Central memory CD4-positive, alpha-beta T cell (primary cell): Measurements from ENCODE around the gene ZNF93.
"Not testable (repeated sequence)": the region's sequence is repeated elsewhere in the genome, so short reads cannot be mapped to it uniquely, and the experiment has no call there.

ENCODE experiments used
- DNase-seq: peaks from one replicate; pipeline ENCODE4 v3.0.0; 2022

Gene ZNF93

DNA sequence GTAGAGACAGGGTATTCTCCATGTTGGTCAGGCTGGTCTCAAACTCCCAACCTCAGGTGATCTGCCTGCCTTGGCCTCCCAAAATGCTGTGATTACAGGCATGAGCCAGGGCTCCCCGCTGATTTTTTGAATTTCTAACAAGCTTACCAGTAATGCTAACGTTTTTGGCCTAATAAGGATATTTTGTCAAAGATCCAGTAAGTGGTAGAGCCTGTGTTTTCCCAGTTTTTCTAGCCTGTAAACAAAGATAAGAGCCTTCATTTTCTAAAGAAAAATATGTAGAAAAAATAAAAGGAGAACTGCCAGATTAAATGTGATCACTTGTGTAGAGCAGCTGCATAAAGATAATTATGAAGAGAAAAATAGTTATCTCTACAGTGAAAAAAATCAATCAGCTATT lies 37.7 kb downstream of the ZNF93 start:
- no peak for DNase-seq

- DNase-seq: no peak
Observed at GRCh38 chr19:19943848-19944582, 43.3 kb downstream of the ZNF93 start.

GRCh38 chr19:19944583-19944880 lies 43.8 kb downstream of the ZNF93 start:
- no peak for DNase-seq

GRCh38 chr19:19946226-19946625 lies 45.5 kb downstream of the ZNF93 start:
- DNase-seq: no peak

DNA sequence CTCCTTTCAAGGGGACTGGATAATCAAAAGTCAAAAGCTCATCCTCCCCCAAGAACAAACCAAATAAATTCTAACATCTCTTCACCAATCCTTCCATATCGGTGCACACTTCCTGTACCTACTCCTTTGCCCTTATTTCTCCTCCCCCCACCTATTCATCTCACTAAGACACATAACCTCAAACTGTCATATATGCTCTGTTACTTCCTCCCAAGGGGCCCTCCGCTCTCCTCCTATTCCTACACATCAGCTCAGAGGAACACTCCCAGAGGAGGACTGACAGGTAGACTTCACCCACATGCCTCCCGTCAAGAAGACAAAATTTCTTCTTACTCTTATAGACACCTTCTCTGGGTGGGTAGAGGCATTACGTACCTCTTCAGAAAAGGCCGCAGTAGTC lies 48.1 kb downstream of the ZNF93 start:
- DNase-seq: no peak

DNA sequence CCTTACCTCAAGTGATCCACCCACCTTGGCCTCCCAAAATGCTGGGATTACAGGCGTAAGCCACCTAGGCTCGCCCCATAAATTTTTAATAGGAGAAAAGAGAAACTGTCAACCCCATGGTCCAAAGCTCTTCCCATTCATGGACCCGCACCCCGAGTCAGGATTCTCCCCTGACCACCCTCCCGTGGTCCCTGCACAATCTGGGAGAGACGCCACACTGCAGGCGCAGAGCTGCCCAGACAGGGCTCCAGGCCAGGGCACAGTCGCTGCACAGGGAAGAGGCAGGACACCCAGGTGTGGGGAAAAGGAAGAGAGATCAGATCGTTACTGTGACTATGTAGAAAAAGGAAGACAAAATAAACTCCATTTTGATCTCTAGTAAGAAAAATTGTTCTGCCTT lies 54.5 kb downstream of the ZNF93 start:
- DNase-seq: no peak

DNA sequence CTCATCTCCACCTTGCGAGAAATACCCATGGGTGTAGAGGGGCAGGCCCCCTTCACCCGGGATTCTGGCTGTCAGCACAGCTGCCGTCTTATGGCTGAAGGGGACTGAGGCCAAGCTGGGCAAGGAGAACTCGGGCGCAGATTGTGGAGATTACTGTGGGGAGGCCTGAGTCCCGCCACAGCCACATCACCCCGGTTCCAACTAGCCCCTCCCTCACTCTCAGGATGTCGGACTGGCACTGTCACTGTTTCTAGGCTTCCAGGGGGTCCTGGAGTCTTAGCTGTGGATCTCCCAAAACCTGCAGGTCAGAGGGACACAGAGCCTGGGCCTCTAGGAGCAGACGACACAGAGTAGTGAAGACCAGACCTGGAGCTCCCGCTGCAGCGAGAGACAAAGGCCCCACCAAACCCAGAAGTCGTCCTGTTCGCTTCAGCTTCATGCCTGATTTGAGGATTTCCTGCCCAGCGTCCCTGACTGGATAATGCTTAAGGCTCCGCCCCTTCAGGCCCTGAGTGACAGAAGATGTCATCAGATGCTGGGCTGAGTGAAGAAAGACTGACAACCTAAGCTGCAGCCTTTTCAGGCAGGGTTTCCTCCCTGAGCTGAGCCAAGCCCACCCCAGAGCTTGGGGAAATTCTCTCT lies 55.8 kb downstream of the ZNF93 start:
- DNase-seq: no peak

GRCh38 chr19:19957766-19958165 lies 57.0 kb downstream of the ZNF93 start:
- DNase-seq: not testable (repeated sequence)

- DNase-seq: peak; percentile 42
Observed at GRCh38 chr19:19959151-19959799, 58.5 kb downstream of the ZNF93 start.

DNA sequence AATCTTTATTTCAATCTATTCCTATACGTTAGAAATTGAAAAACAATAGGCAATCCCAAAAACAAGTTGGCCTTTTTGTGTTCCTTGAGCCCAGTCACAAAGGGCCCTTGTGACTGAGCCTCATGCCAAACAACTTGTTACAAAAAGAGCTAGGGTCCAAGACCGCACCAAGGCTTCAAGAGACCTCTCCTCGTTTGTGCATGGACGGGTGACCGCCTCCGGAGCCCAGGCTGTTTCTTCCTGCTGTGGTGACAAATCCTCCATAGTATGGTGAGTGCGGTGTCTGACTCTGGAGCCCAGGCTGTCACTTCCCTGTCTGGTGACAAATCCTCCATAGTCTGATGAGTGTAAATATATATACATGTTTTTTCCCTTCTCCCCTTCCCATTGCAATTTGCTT lies 63.7 kb downstream of the ZNF93 start:
- no peak for DNase-seq

DNA sequence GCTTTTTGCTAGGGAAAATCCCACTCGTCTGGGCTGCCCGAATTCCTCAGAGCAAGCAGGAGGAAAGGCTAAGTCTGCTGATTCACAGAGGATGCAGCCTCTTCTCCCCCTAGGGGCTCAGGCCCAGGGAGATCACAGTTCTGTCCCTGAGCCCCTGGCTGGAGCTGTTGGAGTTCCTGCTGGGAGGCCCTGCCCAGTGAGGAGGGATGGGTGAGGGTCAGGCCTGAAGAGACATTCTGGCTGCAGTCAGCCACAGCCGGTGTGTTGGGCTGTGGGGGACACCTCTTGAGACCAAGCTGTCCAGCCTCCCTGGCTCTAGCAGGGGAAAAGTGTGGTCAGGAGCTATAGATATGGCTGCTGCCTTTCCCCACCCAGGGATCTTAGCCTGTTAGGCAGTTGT lies 65.4 kb downstream of the ZNF93 start:
- DNase-seq: not testable (repeated sequence)

DNA sequence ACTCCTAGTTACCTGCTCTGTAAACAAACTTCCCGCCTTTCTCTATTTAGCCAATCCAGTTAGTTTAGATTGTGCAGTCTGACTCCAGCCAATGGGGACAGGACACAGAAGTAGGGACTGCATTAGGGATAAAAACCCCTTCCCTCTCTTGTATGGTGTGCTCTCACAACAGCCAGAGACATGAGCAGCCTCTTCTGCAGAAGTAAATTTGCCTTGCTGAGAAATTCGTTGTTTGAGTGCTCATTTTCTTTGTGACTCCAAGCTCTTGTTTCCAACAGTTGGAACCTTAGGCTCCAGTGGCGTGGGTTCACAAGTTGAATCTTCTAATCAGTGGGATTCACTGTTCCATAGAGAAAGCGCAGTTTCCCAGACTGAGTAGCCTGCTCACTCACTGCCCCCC lies 66.1 kb downstream of the ZNF93 start:
- DNase-seq: no peak
